Activated CD4-positive, CD25-positive, alpha-beta regulatory T cell treated with anti-CD3 and anti-CD28 coated beads, Interleukin-2, amount 50 U/mL, for 24 hours (primary cell): ENCODE measurements around the gene KLHL34.

Experiments used
- ATAC-seq, 2 donors: fragments of 150-1000 bp; cut with Tn5 transposase; one replicate each; pipeline ENCODE4 v1.10.0; 2021; ENCODE audit warnings: mild to moderate bottlenecking in 1 of 2, moderate library complexity in 1 of 2

KLHL34 gene, protein sequence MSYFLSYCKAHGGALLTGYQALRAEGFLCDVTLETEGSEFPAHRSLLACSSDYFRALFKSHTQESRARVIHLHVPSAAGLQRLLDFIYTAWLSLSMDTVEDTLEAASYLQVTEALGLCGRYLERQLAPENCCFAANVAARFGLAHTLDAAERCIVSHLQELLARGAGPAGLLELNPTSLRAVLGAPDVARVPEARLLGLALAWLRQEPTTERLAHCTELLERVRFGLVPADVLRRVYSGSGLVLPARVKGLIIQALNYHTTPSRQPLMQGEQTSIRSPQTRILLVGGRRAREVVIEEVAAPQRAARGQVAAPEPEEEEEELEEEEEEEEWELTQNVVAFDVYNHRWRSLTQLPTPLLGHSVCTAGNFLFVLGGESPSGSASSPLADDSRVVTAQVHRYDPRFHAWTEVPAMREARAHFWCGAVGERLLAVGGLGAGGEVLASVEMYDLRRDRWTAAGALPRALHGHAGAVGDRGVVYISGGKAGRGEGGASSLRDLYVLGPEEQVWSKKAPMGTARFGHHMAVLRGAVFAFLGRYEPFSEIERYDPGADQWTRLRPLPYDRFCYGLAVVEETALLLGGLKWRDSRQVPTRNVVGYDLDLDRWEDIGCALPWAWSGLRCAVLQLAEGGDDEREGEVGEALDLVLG

DNA sequence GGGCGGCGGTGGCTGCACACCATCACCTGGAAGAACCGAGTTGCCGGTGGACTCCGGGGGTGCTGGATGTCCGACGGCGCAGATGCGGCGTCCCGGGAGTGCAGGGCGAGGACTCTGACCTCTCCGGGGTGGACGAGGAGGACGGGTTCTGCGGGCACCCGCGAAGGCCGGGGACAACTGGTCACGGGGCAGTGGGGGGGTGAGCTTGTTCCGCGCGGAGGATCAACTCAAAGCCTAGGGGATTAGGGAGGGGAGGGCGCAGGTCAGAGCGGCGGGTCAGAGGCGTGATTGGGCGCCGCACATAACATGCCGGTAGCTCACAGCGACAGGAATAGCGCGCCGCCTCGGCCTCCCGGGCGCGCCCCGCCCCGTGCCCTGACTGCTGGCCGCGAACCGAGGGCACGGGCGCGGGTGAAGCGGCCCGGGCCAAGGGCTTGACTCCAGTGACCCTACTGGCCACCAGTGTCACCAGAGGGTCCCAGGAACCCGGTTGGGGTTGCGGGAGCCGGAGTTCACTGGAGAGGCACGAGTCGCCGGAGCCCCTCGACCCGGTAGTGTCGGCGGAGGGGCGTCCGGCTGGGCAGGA is at the start of gene KLHL34:
TSS of gene KLHL34 (minus strand) at position 179 of the 586 bp plus-strand sequence. CDS start 542 bp downstream, outside the sequence.
- ATAC-seq: peak; percentile 66 to 67

DNA sequence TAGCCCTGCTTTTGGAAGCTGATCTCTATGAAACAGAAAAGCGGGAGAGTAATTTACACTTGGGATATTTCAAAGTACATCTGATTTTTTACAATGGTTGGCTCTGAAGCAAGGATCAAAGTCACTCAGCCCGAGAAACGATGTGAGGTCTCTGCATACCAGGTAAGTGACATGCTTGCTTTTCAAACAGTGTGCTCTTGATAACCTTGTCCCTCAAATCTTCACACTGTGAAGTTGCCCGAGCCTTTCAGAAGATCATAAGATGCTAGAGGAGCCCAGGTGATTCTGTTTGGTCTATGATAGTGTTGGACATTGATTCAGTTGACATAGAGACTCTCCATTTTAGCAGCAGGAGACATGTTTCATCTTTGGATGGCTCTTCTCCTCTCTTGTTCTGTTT is 47.1 kb upstream of the KLHL34 start:
- no peak for ATAC-seq

DNA sequence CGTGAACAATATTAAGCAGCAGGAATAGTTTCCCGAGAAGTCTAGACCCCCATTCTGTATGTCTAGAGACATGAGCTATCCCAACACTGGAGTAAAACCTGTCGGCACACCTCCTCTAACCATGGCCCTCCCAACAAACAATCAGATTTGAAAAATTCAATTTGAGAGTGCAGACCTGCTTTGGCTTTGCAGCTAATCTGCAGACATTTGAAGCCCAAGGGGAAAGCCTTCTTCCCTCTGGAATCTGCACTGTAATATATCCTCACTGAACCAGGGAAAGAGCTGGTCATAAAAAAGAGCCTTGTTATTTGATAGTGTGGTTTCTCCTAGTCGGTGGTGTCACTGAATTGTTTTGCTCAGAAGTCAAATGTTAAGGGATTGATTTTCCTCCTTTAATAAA is 44.6 kb upstream of the KLHL34 start:
- no peak for ATAC-seq

DNA sequence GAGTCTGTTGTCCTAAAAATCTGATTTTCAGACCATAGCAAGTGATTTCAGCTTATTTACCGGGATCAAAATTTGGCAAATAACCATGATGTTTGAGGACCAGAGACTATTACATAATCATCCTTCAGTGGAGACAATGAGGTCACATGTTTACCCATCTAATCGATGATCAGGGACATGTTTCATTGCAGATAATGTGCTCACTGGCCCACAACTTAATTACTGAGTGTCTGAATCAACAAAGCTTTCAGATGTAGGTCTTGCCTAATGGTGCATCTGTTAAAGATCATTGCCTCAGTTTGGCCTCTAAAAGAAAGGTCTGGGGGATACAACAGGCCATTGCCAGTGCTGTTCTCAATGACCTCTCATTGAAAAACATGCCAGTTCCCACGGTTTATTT is 42.8 kb upstream of the KLHL34 start:
- ATAC-seq: no peak

DNA sequence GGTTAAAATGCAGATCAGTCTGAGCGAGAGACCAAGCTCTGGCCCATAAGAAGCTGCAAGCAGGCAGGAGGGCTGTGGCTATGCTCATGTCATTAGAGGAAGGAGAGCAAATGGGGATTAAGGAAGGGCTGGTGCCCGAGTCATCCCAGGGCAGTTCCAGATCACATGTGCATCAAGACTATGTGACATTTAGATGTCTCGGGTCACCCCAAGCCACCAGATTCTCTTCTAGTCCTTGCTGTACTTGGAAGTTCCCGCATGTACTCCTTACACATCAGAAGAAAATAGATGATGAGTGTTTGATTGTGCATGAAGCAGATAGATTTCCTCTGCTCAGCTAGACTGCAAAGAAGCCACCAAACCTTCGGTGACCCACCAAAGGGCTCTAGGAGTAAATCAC is 42.1 kb upstream of the KLHL34 start:
- ATAC-seq: no peak

DNA sequence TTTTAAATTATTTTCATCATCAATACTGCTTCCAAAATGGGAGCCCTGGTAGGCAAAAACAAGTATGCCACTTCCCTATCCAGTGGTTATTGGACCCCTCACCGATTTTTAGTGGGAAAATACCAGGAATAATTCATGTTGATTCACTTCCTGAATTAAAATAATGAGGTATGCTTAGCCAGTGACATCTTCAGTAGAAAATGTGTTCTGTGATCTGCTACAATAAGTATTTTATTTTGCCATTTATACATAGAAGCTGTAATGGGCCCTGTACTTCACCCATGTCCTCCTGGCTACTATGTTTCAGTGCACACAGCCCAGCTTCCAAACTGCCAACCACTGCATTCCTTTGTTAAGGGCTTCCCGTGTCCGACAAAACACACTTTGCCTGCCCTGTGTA is 41.0 kb upstream of the KLHL34 start:
- ATAC-seq: no peak

DNA sequence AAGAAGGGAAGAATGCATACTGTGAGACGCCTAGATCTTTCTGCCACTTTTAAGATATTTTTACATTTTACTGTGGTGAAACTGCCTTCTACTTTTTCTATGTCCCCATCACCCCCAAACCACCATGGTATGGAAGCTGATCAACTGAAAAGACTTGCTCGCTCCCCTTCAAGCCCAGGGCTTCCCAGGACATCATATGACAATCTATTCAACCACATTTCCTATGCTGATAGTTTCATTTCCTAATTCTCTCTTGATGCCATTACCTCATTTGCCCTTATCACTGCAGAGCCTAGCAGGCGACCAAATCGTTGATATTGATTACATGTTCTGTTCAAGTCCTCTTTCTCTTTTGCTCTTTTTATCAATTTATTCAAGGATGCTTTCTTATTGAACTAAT is 40.1 kb upstream of the KLHL34 start:
- ATAC-seq: no peak

DNA sequence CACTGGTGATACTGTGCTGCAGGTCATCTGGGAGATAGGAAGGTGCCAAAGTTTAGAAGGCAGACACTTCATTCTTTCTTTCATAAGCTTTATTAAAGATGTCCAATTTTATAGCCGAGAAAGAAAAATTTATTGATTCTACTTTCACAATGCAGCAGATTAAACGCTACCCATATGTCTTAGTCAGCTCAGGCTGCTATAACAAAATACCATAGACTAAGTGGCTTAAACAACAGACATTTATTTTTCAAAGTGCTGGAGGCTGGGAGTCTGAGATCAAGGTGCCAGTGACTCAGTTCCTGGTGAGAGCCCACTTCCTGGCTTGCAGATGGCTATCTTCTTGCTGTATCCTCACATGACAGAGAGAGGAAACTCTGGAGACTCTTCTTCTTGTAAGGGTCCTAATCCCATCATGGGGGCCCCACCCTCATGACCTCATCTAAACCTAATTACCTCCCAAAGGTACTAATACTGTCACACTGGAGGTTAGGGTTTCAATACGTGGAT is 33.4 kb upstream of the KLHL34 start:
- no peak for ATAC-seq

DNA sequence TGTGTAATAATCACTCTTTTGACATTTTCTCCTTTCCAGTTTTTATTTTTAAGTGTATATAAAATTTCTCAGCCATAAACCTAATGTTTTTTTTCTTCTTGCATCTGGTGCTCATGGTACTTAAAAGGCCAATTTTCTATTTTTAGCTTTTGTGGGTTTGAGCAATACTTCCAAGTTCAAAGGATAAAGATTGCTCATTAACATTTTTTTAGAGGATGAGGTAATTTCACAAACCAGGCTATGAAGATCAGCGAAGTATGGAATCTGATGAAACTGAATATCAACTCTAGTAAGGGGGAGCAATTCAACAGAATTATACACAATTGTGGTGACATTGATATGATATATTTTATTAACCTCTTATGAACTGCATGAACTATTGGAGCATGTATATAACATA is 25.8 kb upstream of the KLHL34 start:
- ATAC-seq: no peak

DNA sequence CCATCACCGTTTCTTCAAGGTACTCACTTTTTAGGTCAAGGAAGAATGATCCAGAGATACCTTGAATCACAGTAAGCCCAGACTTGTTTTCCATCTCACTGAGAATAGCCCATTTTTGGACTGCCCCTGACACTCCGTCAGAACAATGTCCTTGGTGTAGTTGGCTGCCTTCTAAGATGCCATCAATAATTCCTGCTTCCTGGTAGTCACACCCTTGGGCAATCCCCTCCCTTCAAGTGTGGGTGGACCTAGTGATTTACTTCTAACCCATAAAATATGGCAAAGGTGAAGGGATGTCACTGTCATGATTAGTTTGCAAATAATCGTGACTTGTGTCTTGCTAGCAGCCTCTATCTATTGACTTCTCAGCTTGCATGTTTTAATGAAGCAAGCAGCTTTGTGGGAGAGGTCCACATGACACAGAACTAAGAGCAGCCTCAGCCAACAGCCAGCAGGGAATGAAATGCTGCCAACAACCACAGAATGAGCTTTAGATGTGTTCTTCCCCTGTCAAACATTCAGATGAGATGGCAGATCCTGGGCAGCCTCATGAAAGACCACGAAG is 20.0 kb upstream of the KLHL34 start:
- ATAC-seq: no peak

DNA sequence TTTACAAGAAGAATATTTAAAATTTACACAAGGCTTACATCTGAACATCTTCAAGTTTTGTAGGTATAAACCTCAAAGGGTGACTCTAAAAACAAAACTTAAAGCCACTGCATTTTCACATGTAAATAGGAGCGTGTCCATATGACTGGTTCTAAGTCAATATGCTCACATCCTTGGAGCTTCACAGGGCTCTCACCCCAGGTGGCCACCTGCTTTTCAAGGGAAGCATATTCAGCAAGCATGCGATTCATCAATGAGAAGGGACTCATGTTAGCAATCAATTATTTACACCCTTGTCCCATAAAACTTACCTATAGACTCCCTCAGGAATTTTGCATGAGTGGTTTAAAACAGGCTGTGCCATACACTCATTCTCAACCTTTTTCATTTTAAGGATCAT is 17.8 kb upstream of the KLHL34 start:
- no peak for ATAC-seq

DNA sequence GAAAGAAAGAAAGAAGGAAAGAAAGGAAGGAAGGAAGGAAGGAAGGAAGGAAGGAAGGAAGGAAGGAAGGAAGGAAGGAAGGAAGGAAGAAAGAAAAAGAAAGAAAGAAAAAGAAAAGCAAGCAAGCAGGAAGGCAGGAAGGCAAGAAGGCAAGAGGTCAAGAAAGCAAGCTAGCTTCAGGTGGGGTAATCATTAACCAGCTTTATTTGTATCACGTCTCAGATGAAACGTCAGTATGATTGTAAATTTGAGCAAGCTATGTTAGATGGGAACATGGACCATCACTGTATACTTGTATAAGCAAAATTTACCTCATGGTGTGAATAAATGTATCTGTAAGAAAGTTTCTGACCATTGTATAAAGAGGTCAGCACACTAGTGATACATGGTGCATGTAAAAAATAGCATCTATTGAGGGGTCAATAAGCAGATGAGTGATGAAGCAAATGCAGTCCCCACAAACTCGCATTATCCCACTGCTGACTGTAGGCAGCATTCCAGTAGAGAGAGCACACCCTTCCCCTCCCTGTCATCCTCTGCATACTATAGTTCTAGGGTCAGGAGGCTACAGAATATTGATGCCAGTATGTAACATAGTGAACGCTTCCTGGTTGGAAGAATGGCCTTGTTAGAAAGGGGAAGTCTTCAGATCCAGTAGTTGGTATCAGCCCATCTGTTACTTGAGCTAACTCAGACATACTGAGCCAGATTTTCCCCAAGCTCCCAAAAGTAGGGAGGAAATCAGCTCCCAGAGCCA is 16.5 kb upstream of the KLHL34 start:
- no peak for ATAC-seq

DNA sequence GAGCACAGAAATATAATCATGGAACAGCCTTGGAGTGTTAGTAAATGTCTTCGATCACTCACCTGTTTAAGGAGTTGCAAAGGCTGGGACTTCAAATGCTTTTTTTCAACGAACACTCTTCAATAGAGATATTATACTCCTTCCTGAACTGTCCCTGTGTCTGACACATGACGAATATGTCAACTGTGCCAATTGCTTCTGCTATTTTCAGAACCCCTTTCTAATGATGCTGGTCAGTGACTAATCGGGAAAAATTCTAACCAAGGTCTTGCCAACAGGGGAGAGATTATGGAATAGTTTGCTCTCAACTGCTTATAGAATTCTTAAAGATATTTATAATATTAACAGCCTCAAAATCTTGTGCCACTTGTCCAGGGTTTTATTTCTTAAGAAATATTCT is 8.5 kb upstream of the KLHL34 start:
- no peak for ATAC-seq

DNA sequence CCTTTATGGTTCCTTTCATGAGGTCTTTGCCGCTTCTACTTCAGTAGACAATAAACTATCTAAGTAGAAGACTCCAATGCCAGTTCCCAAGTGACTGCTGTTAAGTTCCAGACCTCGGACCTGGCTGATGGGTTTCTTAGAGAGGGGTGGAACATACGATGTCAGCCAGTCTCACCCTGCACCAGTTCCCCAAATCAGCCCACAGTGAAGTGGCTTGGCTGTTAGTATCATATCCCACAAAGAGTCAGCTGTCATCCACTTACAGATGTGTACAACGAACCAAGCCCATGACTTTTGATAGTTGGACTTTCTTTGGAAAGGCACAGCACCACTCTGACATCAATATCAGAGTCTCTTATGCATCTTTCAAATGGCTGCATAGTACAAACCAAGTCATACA is 8.1 kb upstream of the KLHL34 start:
- ATAC-seq: no peak

DNA sequence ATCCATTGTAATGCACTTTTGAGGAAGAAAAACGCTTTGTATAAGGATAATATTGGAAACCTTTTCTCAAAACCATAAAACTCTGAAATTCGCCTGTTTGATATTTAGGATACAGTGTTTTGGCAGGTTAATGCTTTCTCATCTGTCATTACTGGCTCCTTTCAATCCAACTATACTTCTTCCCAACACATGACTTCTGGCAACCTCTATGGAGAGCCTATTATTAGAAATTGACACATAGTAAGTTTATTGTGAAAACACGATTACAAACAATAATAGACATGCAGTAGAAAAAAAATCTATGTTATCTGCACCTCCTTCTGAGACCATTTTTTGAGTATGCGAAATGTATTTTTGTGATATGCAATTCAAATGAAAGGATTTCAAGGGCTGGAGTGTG is 4.6 kb upstream of the KLHL34 start:
- ATAC-seq: no peak

DNA sequence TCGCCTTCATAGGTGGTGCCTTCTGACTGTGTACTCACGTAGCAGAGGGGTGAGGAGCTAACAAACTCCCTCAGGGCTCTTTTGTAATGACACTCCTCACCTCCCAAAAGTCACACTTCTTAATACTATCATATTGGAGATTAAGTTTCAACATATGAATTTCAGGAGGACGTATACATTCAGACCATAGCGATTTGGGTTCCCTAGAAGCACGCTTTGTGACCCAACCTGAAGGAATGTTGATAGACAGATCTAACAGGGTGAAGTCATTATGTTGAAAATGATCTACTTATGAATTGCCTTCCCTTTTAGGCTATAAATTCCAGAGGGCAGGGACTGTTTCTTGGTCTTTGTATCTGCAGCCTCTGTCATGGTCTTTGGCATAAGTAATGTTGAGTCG is 3.2 kb upstream of the KLHL34 start:
- no peak for ATAC-seq

DNA sequence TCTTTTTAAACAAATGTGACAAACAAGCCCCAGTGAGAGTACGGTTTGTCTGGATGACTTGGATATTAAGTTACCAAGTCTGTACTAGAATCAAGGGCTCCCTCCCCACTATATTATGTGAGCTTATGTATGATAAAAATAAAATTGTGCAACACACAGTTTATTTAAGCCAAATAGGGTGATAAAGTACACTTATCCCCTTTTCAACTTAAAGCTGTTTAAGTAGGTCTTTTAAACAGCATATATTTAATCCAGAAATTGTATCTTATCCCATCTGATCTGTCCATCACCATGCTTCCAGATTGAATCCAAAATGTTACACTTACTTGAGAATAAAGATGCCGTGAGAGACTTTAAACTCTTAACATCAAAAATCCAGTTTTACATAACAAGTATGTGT is 2.0 kb upstream of the KLHL34 start:
- ATAC-seq: no peak

DNA sequence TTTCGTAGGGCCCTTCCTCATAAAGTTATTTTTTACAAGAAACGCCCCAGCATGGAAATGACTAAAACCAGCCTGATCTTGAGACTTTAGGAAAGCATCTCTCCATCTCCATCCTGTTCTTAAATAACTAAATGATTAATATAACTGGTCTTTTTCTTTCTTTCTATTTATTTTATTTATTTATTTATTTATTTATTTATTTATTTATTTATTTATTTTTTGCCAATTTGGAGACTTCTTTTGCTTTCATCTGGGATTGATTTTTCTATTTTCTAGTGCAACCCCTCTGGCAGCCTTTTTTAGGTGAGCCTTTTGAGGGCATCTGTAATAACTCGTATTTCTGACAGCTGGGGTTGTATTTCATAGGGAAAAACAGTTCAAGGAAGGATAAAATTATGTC is 1.2 kb upstream of the KLHL34 start:
- ATAC-seq: no peak

DNA sequence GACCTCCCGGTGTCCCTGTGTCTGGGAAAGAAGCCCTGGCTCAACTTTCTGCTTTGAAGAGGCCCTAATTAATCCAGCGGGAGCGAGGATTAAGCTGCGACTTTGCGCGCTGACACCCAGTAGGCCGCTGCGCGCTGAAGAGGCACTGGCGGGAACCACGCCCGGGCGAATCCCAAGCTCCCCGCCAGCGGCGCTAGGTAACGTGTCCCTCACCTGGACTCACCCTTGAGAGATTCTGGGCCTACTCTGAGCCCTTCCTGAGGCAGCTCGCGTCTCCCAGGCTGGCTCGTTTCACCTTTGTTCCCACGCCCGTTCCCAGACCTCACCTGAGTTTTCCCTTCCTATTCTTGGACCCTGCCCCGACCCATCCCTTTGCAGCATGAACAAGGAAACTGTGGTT is 616 bp upstream of the KLHL34 start:
- ATAC-seq: peak in 1 of 2 donors; percentile 23

DNA sequence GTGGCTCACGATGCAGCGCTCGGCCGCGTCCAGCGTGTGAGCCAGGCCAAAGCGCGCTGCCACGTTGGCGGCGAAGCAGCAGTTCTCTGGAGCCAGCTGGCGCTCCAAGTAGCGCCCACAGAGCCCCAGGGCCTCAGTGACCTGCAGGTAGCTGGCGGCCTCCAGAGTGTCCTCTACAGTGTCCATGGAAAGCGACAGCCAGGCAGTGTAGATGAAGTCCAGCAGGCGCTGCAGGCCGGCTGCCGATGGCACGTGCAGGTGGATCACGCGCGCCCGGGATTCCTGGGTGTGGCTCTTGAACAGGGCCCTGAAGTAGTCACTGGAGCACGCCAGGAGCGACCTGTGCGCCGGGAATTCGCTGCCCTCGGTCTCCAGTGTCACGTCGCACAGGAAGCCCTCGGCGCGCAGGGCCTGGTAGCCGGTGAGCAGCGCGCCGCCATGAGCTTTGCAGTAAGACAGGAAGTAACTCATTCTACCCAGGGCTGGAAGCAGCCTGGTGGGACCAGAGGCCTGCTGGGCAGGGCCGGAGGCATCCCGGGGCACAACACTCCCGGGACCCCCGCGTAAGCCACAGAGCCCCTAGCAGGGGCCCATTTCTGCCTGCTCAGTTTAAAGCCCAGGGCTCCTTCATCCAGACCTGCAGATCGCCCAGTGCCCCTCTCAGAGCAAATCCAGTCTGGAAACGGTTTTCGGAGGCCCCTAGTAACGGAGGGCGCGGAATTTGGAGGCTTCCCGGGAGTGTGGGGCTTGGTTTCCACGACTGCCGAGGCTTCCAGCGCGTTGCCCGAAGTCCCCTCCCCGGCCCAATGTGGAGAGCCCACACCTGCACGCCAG is 595 bp downstream of the KLHL34 start:
- ATAC-seq: peak; percentile 55 to 59

DNA sequence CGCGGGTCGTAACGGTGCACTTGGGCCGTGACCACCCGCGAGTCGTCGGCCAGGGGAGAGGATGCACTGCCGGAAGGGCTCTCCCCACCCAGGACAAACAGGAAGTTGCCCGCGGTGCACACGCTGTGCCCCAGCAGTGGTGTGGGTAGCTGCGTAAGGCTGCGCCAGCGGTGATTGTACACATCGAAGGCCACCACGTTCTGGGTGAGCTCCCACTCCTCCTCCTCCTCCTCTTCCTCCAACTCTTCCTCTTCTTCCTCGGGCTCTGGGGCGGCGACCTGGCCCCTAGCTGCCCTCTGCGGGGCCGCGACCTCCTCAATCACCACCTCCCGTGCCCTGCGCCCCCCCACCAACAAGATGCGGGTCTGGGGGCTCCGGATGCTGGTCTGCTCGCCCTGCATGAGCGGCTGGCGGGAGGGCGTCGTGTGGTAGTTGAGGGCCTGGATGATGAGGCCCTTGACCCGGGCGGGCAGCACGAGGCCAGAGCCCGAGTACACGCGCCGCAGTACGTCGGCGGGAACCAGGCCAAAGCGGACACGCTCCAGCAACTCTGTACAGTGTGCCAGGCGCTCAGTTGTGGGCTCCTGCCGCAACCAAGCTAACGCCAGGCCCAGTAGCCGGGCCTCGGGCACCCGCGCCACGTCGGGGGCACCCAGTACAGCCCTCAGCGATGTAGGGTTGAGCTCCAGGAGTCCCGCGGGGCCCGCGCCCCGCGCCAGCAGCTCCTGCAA is 1.4 kb downstream of the KLHL34 start:
- no peak for ATAC-seq
